Measurements from ENCODE around the gene GRAMD2B.
"Not testable (repeated sequence)": the region's sequence is repeated elsewhere in the genome, so short reads cannot be mapped to it uniquely, and the experiment has no call there.

GRAMD2B gene

GRCh38 chr5:126513302-126513701, 90.1 kb downstream of the GRAMD2B start:
- TF ChIP-seq, protein P1, sequence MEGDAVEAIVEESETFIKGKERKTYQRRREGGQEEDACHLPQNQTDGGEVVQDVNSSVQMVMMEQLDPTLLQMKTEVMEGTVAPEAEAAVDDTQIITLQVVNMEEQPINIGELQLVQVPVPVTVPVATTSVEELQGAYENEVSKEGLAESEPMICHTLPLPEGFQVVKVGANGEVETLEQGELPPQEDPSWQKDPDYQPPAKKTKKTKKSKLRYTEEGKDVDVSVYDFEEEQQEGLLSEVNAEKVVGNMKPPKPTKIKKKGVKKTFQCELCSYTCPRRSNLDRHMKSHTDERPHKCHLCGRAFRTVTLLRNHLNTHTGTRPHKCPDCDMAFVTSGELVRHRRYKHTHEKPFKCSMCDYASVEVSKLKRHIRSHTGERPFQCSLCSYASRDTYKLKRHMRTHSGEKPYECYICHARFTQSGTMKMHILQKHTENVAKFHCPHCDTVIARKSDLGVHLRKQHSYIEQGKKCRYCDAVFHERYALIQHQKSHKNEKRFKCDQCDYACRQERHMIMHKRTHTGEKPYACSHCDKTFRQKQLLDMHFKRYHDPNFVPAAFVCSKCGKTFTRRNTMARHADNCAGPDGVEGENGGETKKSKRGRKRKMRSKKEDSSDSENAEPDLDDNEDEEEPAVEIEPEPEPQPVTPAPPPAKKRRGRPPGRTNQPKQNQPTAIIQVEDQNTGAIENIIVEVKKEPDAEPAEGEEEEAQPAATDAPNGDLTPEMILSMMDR (IDR thresholded peaks at IDR 0.05; ENCODE audit: insufficient read depth, low read depth, low read length, missing control alignments) = no peak
- no peak overlapping the region for H3K4me3 ChIP-seq (ENCODE audit: low read depth, low read length)
- no peak for DNase-seq (ENCODE audit: low read depth)

- TF ChIP-seq, protein P1 (IDR thresholded peaks at IDR 0.05; ENCODE audit: insufficient read depth, low read depth, low read length, missing control alignments) = no peak
- H3K4me3 ChIP-seq (ENCODE audit: low read depth, low read length) = no peak overlapping the region
- no peak for DNase-seq (ENCODE audit: low read depth)
These were observed 90.5 kb downstream of the GRAMD2B start for GRCh38 chr5:126513703-126514102.

- no peak for DNase-seq (ENCODE audit: low read depth)
- no peak overlapping the region for H3K4me3 ChIP-seq (ENCODE audit: low read depth, low read length)
- TF ChIP-seq, protein P1 (IDR thresholded peaks at IDR 0.05; ENCODE audit: insufficient read depth, low read depth, low read length, missing control alignments) = no peak
These were observed 90.9 kb downstream of the GRAMD2B start for GRCh38 chr5:126514131-126514557.

- TF ChIP-seq, protein P1 (IDR thresholded peaks at IDR 0.05; ENCODE audit: insufficient read depth, low read depth, low read length, missing control alignments) = no peak
- DNase-seq (ENCODE audit: low read depth) = no peak
- H3K4me3 ChIP-seq (ENCODE audit: low read depth, low read length) = no peak overlapping the region
These were observed 91.4 kb downstream of the GRAMD2B start for GRCh38 chr5:126514558-126515141.

- TF ChIP-seq, protein P1 (IDR thresholded peaks at IDR 0.05; ENCODE audit: insufficient read depth, low read depth, low read length, missing control alignments) = no peak
- no peak overlapping the region for H3K4me3 ChIP-seq (ENCODE audit: low read depth, low read length)
- DNase-seq (ENCODE audit: low read depth) = no peak
These were observed 92.1 kb downstream of the GRAMD2B start for GRCh38 chr5:126515337-126515736.

GRCh38 chr5:126516133-126516532, 92.9 kb downstream of the GRAMD2B start:
- TF ChIP-seq, protein P1 (IDR thresholded peaks at IDR 0.05; ENCODE audit: insufficient read depth, low read depth, low read length, missing control alignments) = no peak
- DNase-seq (ENCODE audit: low read depth) = no peak

DNA sequence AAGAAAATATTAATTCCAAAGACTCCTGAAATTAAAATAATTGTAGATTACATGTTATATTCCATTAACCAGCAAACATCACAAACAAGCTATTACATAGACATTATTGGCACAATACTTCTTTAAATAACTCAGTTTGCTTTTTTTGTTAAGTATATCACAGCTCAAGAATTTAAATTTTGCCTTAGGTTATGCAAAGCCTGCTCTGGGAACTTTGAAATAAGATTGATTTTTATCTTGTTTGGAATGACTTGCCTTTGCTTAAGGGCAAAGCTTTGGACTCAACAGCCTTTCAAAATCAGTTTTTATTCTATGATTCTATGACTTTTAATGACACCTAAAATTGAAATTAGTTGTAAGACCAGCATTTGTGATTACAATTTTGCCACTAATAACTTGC, 93.6 kb downstream of the GRAMD2B start:
- no peak for DNase-seq (ENCODE audit: low read depth)
- TF ChIP-seq, protein P1 (IDR thresholded peaks at IDR 0.05; ENCODE audit: insufficient read depth, low read depth, low read length, missing control alignments) = no peak
- H3K4me3 ChIP-seq (ENCODE audit: low read depth, low read length) = no peak overlapping the region

More at GRCh38 chr5:126516133-126516532, 92.9 kb downstream of the GRAMD2B start:
- H3K4me3 ChIP-seq (ENCODE audit: low read depth, low read length) = no peak overlapping the region

GRCh38 chr5:126519223-126519622, 96.0 kb downstream of the GRAMD2B start:
- H3K4me3 ChIP-seq (ENCODE audit: low read depth, low read length); DNase-seq (ENCODE audit: low read depth): not testable (repeated sequence)
